Keratinocyte (primary cell): Measurements from ENCODE around the gene LYSET.

Experiments
- CTCF ChIP-seq, 3 experiments: IDR thresholded peaks in 1 of 3; conservative IDR thresholded peaks in 1 of 3; optimal IDR thresholded peaks in 1 of 3; 2 replicates in 2 of 3; 3 replicates in 1 of 3; pipeline versions ENCODE3 to v1.5.1; 2011; ENCODE audit warnings: low read length in 3 of 3, mild to moderate bottlenecking in 3 of 3, moderate library complexity in 2 of 3, control low read depth in 1 of 3, inconsistent platforms in 1 of 3; ENCODE audit not compliant: insufficient read depth in 2 of 3; ENCODE audit errors: extremely low read depth in 1 of 3
- EZH2 ChIP-seq: IDR thresholded peaks from one replicate; pipeline ENCODE4 v1.6.1; 2012; ENCODE audit warnings: inconsistent platforms, mild to moderate bottlenecking, low read length, moderate library complexity

- TF ChIP-seq EZH2 (no peak), CTCF (optimal IDR thresholded peaks at IDR 0.05 in 1 of 3, IDR thresholded peaks at IDR 0.05 in 1 of 3, conservative IDR thresholded peaks at IDR 0.05 in 1 of 3; ENCODE audit: extremely low read depth in 1 of 3, insufficient read depth in 2 of 3, low read length in 3 of 3) (no peak)
These were observed 9.6 kb upstream of the LYSET start for GRCh38 chr14:93175492-93175891.
